NCI-H1694 (cell line): ENCODE data around the gene PXK.

Experiments
- DNase-seq: peaks from one replicate; lab custom pipeline; 2025; lab: John Stamatoyannopoulos, UW

The PXK gene

DNA sequence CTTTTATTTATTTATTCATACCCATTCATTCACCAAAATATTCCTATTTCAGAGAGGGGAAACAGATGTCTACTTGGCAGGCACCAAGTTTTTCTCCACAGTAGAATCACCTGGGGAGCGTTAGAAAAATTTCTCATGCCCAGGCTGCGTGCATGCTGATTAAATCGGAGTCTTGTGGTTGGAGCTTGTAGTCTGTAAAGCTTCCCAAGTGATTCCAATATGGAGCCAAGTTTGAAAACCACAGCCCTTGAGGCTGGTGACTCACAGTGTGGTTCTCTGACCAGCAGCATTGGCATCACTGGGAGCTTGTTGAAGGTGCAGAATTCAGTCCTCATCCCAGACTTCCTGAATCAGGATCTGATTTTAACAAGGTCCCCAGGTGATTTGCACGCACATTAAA is 51.2 kb downstream of the PXK start:
- DNase-seq: no peak

- DNase-seq: no peak
Measured at GRCh38 chr3:58384381-58385090, 51.8 kb downstream of the PXK start.

DNA sequence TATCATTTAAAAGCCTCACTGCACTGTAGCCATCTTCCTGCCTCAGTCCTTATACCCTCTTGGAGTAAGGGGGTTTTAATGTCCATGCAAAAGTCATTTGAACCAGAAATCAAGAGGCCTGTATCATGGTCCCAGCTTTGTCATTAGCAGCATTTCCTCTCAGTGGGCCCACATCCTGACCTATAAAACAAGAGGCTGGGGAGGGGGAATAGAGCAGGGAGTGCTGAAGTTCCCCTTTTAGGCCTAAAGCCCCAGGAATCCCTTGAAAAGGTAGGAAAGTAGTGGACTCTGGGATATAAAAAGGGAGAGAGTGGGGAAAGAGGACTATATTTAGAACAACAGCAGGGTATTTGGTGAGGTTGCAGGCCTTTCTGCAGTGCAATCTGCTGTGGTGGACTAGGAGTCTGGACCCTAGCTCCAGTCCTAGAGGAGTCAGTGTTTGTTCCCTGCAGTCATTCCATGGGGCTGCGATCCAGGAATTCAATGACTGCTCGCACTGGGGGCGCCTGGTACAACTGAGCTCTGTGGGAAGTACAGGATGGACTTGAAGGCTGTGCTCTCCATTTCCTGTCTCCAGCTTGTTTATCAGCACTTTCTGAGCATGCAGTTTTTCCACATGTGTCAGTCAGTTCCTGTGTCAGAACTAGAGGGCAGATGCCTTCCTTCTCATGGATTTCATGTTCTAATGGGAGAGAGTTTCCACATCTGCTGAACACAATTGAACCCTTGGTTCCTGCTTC is 54.1 kb downstream of the PXK start:
- DNase-seq: no peak

DNA sequence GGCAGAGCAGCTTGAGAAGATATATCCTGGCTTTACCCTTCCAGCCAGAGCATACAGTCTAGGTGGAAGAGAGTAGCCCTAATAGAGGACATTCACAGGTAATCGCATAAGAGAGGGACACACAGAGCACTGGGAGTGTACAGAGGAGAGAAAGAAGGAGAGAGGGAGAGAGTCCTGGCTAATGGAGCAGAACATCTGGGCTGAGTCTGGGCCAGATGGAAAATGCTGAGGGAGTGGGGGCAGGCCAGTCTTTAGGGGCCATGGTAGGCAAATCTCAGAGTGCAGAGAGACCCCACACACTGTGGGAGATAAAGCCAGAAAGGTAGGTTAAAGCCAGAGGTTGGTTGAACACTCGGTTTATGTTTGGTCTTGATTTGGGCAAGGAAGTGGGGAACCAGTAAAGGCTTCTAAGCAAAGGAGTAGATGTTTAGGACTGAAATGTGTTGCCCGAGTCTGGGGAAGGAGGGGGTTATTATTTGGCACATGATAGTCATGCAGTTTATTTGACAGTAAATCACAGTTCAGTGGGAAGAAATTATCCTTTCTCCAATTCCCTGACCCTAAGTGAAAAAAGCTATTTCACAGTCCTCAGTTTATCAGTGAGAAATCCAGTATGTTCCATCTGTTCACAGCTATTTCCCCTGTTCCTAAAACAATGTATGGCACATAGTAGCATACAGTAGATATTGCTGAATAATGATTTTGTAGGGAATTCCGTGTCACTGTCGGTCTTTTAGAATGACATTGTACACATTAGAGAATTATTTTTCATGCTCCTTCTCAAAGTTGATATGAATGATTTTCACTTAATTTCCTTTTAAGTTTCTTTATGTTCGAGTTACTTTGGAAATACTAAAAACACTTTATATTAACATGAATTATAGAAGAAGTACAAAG is 55.2 kb downstream of the PXK start:
- DNase-seq: no peak

DNA sequence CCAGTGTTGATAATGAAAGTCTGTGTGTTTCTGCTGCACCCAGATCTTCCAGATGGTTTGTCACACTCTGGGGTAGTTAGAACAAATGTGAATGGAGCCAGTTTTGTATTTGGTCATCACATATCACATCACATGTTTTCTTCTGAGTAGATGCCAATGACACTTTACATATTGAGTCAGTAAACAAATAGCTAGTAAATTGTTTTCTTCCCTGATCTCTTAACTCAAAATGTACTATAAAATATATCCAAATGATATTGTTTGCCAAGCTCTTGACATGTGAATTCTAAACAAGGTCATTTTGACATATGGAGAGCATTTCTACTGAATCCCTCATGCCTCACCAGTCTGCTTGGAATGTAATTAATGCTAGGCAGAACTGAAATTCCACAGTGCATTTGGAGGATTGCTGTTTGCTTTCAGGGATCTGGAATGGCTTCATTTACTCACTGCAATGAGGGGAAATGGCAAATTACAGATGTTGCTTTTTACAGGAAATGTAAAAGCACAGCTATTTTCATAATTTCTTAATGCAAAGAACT is 55.9 kb downstream of the PXK start:
- DNase-seq: peak; percentile 10

DNA sequence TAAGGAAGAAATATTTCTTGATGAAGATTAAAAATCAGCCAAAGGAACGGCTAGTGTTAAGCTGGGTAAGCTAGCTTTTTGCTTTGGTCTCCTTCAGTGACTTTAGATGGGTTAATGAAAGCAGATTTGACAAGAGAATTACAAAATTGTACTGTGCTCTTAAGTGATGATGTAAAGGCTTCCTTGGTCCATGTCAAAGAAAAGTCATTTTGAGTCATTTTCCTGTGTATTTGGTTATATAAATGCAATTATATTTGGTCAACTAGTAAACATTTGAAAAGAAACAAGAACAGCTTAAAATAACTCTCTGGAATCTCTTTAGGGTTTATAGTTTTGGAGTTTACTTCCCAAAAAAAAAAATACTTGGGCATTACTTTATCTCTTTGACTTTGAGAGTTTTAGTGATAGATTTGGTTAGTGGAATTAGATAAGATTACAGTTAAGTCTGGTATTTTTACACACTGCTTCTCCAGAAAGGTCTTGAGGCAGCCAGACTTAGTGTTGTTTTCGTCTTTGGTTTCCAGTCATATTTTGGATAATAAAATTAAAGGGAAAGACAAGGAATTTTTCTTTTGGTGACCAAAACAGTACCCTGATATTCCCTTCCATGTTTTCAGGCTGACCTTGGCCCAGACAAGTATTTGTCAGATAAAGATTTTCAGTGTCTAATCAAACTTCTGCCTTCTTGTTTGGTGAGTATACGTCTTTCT is 58.6 kb downstream of the PXK start:
- DNase-seq: no peak

DNA sequence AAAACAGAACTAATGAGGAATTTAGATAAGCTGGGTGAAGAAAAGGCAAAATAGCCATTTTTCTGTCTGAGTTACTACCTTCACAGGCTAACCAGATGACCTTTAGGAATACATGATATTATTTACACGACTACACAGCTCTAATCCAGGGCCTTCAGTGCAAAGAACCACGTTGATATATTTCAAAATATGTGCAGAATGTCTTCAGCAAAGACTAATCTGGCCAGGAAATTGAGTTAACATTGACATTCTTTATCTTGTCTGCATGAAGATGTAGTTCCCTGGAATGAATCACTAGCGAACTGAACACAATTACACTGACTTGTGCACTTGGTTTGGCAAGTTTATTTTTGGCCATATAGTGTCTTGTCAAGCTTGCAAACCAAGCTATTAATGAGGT is 59.5 kb downstream of the PXK start:
- DNase-seq: no peak

GRCh38 chr3:58394339-58394738 is 61.6 kb downstream of the PXK start:
- DNase-seq: no peak

DNA sequence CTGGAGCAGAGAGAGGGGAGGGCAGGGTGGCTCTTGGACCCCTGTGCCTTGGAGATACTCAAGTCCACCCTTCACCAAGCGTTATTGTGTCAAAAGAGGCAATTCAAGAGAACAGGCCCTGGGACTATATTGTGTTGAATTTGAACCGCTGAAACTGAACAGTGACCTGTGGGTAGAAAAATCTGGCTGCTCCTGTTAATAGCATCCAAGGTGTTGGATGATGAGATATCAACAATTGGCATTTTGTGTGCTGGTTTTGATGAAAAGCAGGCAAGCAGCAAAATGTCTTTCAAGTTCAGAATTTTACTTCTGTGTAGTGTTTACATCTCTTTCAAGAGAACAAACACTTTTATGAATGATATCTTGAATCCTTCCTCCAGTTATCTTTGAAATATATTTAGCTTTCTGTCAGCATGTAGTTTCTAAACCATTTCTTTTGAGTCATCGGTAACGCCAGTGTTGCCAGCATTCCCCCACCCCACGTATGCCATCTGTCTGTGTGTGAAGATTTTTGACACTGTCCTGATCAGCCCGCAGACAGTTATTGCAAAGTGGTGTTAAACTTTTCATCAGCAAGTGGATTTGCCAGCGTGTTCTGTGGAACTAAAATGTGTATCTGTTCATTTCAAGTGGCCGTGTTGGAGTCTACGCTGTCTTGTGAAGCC is 66.1 kb downstream of the PXK start:
- no peak for DNase-seq

- no peak for DNase-seq
Measured at GRCh38 chr3:58403513-58404109, 70.9 kb downstream of the PXK start.

DNA sequence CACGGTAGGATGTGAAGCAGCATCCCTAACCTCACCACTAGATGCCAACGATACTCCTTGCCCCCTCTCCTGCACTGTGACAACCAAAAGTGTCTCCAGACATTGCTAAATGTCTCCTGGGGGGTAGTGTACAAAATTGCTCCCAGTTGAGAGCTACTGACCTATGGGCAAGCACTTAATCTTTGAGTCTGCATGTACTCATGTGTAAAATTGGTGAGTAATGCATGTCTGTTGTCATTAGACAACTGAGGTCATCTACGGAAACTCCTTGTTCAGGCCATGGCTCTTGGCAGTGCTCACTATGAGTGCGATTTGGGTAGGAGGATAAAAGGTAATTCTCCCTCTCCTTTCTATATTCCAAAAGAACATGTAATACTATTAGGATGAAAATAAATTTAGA is 71.7 kb downstream of the PXK start:
- DNase-seq: no peak

DNA sequence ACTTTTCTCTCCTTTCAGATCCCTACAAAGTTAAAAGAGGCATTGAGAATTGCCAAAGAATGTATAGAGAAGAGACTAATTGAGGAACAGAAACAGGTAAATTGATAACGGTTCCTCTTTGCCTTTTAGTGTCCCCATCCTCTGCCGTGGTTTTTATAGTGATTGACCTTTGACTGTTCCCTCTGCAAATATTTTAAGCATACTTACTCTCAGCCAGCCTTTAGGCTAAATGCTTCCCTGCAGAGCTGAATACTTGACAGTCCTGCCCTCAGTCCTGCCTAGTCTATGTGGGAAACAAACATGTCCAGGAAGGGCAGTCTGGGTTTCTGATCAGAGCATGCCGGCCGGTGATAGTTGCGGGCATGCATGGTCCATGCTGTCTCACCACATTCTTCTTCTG is 76.2 kb downstream of the PXK start:
- no peak for DNase-seq

GRCh38 chr3:58409663-58410062 is 77.0 kb downstream of the PXK start:
- DNase-seq: no peak

DNA sequence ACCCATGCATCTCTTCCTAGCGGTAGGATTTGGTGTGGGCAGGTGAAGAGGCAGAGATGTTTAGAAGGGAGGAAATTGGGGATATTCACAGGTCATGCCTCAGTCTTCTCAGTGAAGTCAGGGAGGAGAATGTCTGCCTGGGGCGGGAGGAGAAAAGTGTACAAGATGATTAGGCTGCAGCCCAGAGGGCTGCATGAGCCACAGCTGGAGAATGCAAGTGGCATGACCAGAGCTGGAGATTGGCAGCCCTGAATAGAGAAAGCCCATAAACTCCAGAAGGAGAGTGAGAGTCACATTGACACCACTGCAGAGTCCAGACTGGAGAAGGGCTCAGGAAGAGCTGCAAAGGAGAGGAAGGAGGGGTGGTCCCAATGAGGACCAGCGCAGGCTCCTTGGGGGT is 78.3 kb downstream of the PXK start:
- DNase-seq: no peak

DNA sequence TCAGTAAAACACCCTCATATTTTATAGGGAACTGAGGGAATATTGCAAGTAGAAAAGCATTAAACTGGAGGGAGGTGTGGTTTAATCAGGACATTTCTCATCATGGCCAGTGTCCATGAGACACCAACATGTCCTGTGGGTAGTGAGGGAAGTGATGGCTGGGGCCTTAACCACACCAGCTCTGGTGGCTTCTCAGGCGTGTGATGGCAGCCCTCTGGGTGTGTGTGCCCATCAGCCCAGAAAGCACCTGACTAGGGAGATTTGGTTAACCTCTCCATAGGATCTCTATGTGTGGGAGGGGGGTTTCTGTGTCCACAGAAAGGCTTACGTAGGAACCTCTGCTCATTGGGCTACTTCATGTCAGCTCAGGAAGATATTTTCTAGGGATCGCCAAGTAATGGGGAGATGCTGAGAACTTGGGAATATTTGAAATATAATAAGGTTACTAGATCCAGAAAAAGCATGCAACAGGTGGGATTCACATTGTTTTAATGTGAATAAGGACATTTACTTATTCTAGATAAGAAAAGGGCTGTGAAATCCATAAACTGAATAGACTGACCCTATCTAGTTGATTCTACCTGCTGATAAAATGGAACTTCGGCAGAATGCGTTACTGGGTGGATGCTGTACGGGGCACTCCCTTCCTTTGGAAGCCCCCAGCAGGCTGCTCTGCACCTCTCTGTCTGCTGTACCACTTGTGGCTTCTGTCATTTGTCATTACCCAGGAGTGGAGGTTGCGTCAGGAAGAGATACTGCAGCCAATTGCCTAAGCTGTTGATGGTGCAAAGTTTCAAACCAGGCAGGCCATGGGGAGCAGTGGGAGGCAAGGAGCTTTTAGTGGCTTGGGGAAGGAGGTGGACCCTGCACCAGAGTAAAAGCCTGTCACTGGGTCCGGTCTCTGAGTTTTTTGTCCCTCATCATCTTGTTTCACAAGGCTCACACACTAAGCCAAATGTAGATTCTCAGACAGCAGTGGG is 79.4 kb downstream of the PXK start:
- no peak for DNase-seq

DNA sequence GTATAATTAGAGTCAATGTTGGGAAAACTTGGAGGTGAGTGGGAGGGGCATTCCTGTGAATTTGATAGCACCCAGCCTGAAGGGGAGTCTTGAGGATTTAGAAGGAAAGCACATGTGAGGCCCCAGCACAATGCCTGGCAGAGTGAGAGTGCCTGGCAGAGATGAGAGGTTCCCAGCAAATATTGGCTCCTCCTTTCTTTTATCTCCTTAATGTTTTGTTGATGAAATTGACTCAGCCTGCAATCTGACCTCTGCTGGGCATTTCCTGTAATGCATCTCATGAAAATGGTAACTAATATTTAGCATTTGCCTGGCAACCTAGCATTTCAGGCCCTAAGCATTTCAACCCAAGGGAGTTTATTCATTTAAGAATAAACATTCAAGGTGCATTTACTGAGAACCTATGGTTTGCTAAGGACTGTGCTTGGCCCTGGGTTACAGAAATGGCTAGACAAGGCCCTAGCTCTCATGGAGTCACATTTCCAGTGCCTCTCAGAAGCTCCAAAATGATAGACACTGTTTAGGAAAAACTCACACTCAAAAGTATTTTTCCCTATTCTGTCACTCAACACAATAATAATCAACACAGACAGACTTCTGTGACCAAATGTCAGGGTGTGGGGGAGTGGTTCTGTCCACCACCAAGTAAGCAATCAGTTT is 82.0 kb downstream of the PXK start:
- peak; percentile 8 for DNase-seq

GRCh38 chr3:58416191-58416590 is 83.5 kb downstream of the PXK start:
- DNase-seq: no peak

DNA sequence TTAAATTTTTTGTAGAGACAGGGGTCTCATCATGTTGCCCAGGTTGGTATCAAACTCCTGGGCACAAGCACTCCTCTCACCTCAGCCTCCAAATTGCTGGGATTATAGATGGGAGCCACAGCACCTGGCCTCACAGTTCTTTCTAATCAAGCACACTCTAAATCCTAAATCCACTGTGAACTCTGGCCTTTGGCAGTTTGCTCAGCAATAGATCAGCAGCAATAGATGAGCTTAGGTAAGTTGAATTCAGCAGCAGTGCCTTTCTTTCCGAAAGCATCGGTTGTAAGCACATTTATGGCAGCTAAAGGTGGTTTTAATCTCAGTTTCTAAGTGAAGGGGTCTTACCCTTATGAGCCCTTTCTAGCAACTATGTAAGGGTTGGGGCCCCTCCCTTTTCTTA is 84.4 kb downstream of the PXK start:
- no peak for DNase-seq

- DNase-seq: no peak
Measured at GRCh38 chr3:58418227-58418626, 85.5 kb downstream of the PXK start.
